Breast epithelium (tissue), 3 donors: ENCODE data around the gene HDAC7.

ENCODE experiments used
- POLR2A ChIP-seq: fragments of 450-650 bp; IDR thresholded peaks from one replicate; pipeline ENCODE4 v1.6.1; 2016; ENCODE audit warnings: antibody characterized with exemption, mild to moderate bottlenecking, moderate library complexity
- POLR2AphosphoS5 ChIP-seq, 3 donors: sonication (generic); formaldehyde crosslinking; IDR thresholded peaks; one replicate each; pipeline ENCODE4 v1.6.1; 2017; ENCODE audit warnings: antibody characterized with exemption in 3 of 3
- TF ChIP-seq, protein P1 (sequence below), 3 donors: fragments of 450-650 bp; IDR thresholded peaks; one replicate each; pipeline ENCODE4 v1.5.1; 2016 to 2017; ENCODE audit warnings: antibody characterized with exemption in 3 of 3, mild to moderate bottlenecking in 3 of 3, moderate library complexity in 3 of 3

- TF ChIP-seq, protein P1, sequence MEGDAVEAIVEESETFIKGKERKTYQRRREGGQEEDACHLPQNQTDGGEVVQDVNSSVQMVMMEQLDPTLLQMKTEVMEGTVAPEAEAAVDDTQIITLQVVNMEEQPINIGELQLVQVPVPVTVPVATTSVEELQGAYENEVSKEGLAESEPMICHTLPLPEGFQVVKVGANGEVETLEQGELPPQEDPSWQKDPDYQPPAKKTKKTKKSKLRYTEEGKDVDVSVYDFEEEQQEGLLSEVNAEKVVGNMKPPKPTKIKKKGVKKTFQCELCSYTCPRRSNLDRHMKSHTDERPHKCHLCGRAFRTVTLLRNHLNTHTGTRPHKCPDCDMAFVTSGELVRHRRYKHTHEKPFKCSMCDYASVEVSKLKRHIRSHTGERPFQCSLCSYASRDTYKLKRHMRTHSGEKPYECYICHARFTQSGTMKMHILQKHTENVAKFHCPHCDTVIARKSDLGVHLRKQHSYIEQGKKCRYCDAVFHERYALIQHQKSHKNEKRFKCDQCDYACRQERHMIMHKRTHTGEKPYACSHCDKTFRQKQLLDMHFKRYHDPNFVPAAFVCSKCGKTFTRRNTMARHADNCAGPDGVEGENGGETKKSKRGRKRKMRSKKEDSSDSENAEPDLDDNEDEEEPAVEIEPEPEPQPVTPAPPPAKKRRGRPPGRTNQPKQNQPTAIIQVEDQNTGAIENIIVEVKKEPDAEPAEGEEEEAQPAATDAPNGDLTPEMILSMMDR (IDR thresholded peaks at IDR 0.05): no peak
- TF ChIP-seq POLR2A (no peak), POLR2AphosphoS5 (IDR thresholded peaks at IDR 0.05) (no peak)
Measured at GRCh38 chr12:47843226-47843980, 23.7 kb upstream of the HDAC7 start.
